PFSK-1 (cell line): Measurements from ENCODE around the gene MIDN.

Experiments used
- FOXP2 ChIP-seq: optimal IDR thresholded peaks from 2 replicates; pipeline ENCODE3; 2011; ENCODE audit warnings: borderline replicate concordance, control low read depth, inconsistent platforms; ENCODE audit not compliant: insufficient read depth; ENCODE audit errors: extremely low read length, extremely low read depth
- POLR2AphosphoS5 ChIP-seq: IDR thresholded peaks from 2 replicates; pipeline ENCODE4 v1.6.1; 2012; ENCODE audit warnings: low read depth, mild to moderate bottlenecking, control low read depth, low read length, moderate library complexity
- REST ChIP-seq, 2 experiments: IDR thresholded peaks; 2 replicates each; pipeline versions ENCODE4 v1.6.1 to v1.8.0; 2011 to 2012; ENCODE audit warnings: low read depth in 2 of 2, low read length in 2 of 2, control low read depth in 1 of 2, inconsistent platforms in 1 of 2, mild to moderate bottlenecking in 1 of 2, moderate library complexity in 1 of 2; ENCODE audit not compliant: insufficient read depth in 1 of 2
- SIN3A ChIP-seq: IDR thresholded peaks from 2 replicates; pipeline ENCODE4 v1.6.1; 2012; ENCODE audit warnings: mild to moderate bottlenecking, low read length, moderate library complexity, borderline replicate concordance; ENCODE audit not compliant: insufficient read depth
- TAF1 ChIP-seq: IDR thresholded peaks from 2 replicates; pipeline ENCODE4 v1.6.1; 2012; ENCODE audit warnings: low read length, control low read depth, borderline replicate concordance; ENCODE audit not compliant: insufficient read depth

MIDN gene

GRCh38 chr19:1257475-1258162 is 9.2 kb downstream of the MIDN start:
- TF ChIP-seq SIN3A (no peak), TAF1 (no peak)

- TF ChIP-seq FOXP2 (no peak), SIN3A (no peak)
Observed at GRCh38 chr19:1258163-1258492, 9.7 kb downstream of the MIDN start.

- no peak for TF ChIP-seq POLR2AphosphoS5
- TF ChIP-seq FOXP2 = no peak
- TF ChIP-seq TAF1 = no peak
- no peak for TF ChIP-seq REST (IDR thresholded peaks at IDR 0.05; ENCODE audit: insufficient read depth in 1 of 2, low read depth in 2 of 2, low read length in 2 of 2)
- no peak for TF ChIP-seq SIN3A
Observed at GRCh38 chr19:1258707-1259205, 10.4 kb downstream of the MIDN start.

- TF ChIP-seq REST (IDR thresholded peaks at IDR 0.05; ENCODE audit: insufficient read depth in 1 of 2, low read depth in 2 of 2, low read length in 2 of 2) (0 out of 4 replicates have a peak, but pooled peaks of 1 of the 2 experiments have one; percentile 26), POLR2AphosphoS5 (peak; percentile 99), SIN3A (0 out of 2 replicates have a peak, but pooled peaks have one; percentile 68), FOXP2 (no peak), TAF1 (no peak)
Observed at GRCh38 chr19:1259206-1259875, 11.0 kb downstream of the MIDN start.

- TF ChIP-seq FOXP2 = no peak
- TF ChIP-seq POLR2AphosphoS5 = no peak
- TF ChIP-seq REST (IDR thresholded peaks at IDR 0.05; ENCODE audit: insufficient read depth in 1 of 2, low read depth in 2 of 2, low read length in 2 of 2) = no peak
- no peak; the same call in 1 of the 2 replicates for TF ChIP-seq TAF1
- no peak for TF ChIP-seq SIN3A
Observed at GRCh38 chr19:1259876-1260748, 11.7 kb downstream of the MIDN start.
